SK-N-SH (cell line): ENCODE data around the gene PCSK9.

Experiments
- CTCF ChIP-seq: fragments of 200-600 bp; sonication (generic); IDR thresholded peaks from 2 replicates; pipeline ENCODE4 v1.6.1; 2017; ENCODE audit warnings: antibody characterized with exemption, mild to moderate bottlenecking, moderate library complexity
- ELF1 ChIP-seq: IDR thresholded peaks from 2 replicates; pipeline ENCODE4 v1.4.0; 2012
- EZH2phosphoT487 ChIP-seq: fragments of 200-600 bp; sonication (generic); IDR thresholded peaks from 2 replicates; pipeline ENCODE4 v1.6.1; 2017; ENCODE audit warnings: low read depth, mixed run types, mild to moderate bottlenecking, antibody characterized with exemption, moderate library complexity, borderline replicate concordance
- MAX ChIP-seq: IDR thresholded peaks from 2 replicates; pipeline ENCODE4 v1.4.0; 2012; ENCODE audit warnings: low read depth
- NFIC ChIP-seq: IDR thresholded peaks from 2 replicates; pipeline ENCODE4 v1.4.0; 2012; ENCODE audit warnings: borderline replicate concordance
- POLR2AphosphoS5 ChIP-seq: IDR thresholded peaks from 2 replicates; pipeline ENCODE4 v1.6.1; 2012; ENCODE audit warnings: low read depth, low read length
- REST ChIP-seq: IDR thresholded peaks from 2 replicates; pipeline ENCODE4 v1.6.1; 2012; ENCODE audit warnings: mild to moderate bottlenecking, low read depth, low read length, moderate library complexity
- RFX5 ChIP-seq: IDR thresholded peaks from 2 replicates; pipeline ENCODE4 v1.6.1; 2012; ENCODE audit warnings: mild to moderate bottlenecking, improper control_type of control experiment, low read length
- SIN3A ChIP-seq: IDR thresholded peaks from 2 replicates; pipeline ENCODE4 v1.6.1; 2012; ENCODE audit warnings: low read depth, mild to moderate bottlenecking, low read length, moderate library complexity, borderline replicate concordance
- USF2 ChIP-seq: fragments of 150-350 bp; IDR thresholded peaks from 2 replicates; pipeline ENCODE4 v1.6.1; 2017; ENCODE audit warnings: antibody characterized with exemption, low read length, low read depth, borderline replicate concordance

- TF ChIP-seq POLR2AphosphoS5 (no peak), USF2 (no peak), CTCF (no peak), ELF1 (no peak), RFX5 (no peak), SIN3A (no peak), EZH2phosphoT487 (no peak), MAX (no peak), REST (no peak), NFIC (no peak)
These were observed 18.1 kb downstream of the PCSK9 start for GRCh38 chr1:55057270-55057955.
